GM18951 (cell line): ENCODE data around the gene NUDT9.

Source experiments
- POLR2A ChIP-seq: IDR thresholded peaks from 4 replicates; pipeline ENCODE4 v1.6.1; 2011; ENCODE audit warnings: mild to moderate bottlenecking; ENCODE audit not compliant: insufficient read length, insufficient read depth; ENCODE audit errors: extremely low read depth
- in situ Hi-C: fragments of 300-500 bp; cut with MboI; formaldehyde crosslinking; loops from one replicate; pipeline ENCODE4 v1.12.0; 2022; ENCODE audit warnings: low sequenced_read_pairs, mixed read lengths, inconsistent platforms; ENCODE audit not compliant: unreplicated experiment

NUDT9 gene

GRCh38 chr4:87498446-87498900, 76.1 kb downstream of the NUDT9 start:
- TF ChIP-seq POLR2A, result no peak
- in situ Hi-C loops, result no loop called here

- no peak for TF ChIP-seq POLR2A
- in situ Hi-C loops, result no loop called here
Measured at GRCh38 chr4:87499403-87500091, 77.2 kb downstream of the NUDT9 start.

- TF ChIP-seq POLR2A, result no peak
- in situ Hi-C loops, result no loop called here
Measured at GRCh38 chr4:87500092-87500462, 77.7 kb downstream of the NUDT9 start.

DNA sequence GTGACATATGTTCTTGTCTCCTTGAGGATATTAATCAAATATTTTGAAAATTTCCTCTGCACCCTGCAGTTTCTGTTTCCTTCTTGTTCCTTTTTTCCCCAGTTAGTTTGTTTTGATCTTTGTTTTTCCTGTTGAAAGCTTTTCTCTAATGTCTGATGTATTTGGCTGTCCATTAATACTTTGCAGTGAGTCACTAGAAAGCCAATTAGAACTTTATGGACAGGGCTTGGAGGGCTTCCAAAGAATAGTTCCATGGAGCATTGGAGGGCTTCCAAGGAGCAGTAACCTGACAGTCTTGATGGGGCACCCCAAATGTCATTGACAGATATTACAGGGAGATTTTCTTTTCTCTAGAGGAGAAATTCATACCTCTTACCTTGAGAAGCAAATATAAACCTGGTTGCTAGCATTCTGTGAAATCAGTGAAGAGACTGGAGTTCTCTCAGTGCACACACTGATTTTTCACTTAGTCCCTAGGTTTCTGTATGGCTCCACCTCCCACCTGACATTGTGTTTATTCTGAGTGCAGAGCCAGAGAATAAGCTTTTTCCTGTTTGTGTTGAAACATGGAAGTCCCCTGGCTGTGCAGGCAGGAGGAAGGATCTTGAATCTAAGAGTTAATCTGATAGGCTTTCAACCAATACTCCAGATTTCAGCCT, 80.3 kb downstream of the NUDT9 start:
- no peak for TF ChIP-seq POLR2A
- in situ Hi-C loops, result no loop called here

DNA sequence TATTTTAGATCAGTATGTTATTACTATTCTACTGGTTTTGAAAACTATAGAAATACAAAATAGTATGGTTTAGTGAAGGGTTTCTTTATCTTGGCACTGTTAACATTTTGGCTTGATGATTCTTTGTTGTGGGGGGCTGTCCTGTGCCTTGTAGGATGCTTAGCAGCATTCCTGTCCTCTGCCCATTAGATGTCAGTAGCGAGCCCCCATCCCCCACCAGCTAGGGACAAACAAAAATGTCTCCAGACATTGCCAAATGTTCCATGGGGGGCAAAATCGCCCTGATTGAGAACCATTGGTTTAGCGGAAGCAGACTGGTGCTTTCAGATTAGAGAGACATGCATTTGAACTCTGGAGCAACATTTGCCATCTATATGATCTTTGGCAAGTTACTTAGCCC, 83.5 kb downstream of the NUDT9 start:
- in situ Hi-C loops, result no loop called here
- TF ChIP-seq POLR2A, result no peak

GRCh38 chr4:87506974-87507701, 84.8 kb downstream of the NUDT9 start:
- in situ Hi-C loops, result no loop called here
- no peak for TF ChIP-seq POLR2A
